Prostate gland (tissue), 2 donors: Measurements from ENCODE around the gene KCP. TPM values are rescaled to one million over a fixed set of nuclear protein-coding genes. Genes with fewer than 3 reads are reported as not detected.

Experiments
- DNase-seq: peaks from one replicate; pipeline ENCODE4 v3.0.0-alpha.2; 2019; ENCODE audit warnings: low spot score
- H3K27ac ChIP-seq, 2 donors: fragments of 200-600 bp; sonication (generic); 2 replicates each; pipeline ENCODE4 v1.5.1; 2017 to 2019
- H3K27me3 ChIP-seq: fragments of 200-600 bp; sonication (generic); replicated peaks from 2 replicates; pipeline ENCODE4 v1.5.1; 2019; ENCODE audit not compliant: insufficient read depth
- H3K36me3 ChIP-seq, 2 donors: fragments of 200-600 bp; sonication (generic); 1 replicate in 1 of 2; 2 replicates in 1 of 2; pipeline versions ENCODE4 v1.5.1 to v1.8.1; 2017 to 2019
- H3K4me1 ChIP-seq: fragments of 200-600 bp; sonication (generic); replicated peaks from 2 replicates; pipeline ENCODE4 v1.5.1; 2019
- H3K4me3 ChIP-seq, 2 donors: fragments of 200-600 bp; sonication (generic); 2 replicates each; pipeline ENCODE4 v1.5.1; 2017 to 2019
- H3K9me3 ChIP-seq: fragments of 200-600 bp; sonication (generic); 2 replicates; pipeline ENCODE4 v1.5.1; 2017
- CTCF ChIP-seq, 4 experiments: fragments of 200-600 bp in 2 of 4; fragments of 450-650 bp in 2 of 4; sonication (generic) in 2 of 4; IDR thresholded peaks; 1 replicate in 3 of 4; 2 replicates in 1 of 4; pipeline ENCODE4 v1.5.1; 2016 to 2019; ENCODE audit warnings: antibody characterized with exemption in 4 of 4, mild to moderate bottlenecking in 2 of 4, moderate library complexity in 2 of 4
- POLR2A ChIP-seq: fragments of 450-650 bp; IDR thresholded peaks from one replicate; pipeline ENCODE4 v1.6.1; 2016; ENCODE audit warnings: antibody characterized with exemption, mild to moderate bottlenecking
- POLR2AphosphoS5 ChIP-seq: sonication (generic); formaldehyde crosslinking; IDR thresholded peaks from one replicate; pipeline ENCODE4 v1.6.1; 2017; ENCODE audit warnings: antibody characterized with exemption
- WGBS: methylation state at CpG from one replicate; pipeline ENCODE4 v1.1.5; 2018; 5-methylcytosine and 5-hydroxymethylcytosine counted together
- intact Hi-C: fragments of 100-400 bp; cut with DNase I; formaldehyde crosslinking; loops from one replicate; pipeline ENCODE4 v1.14.2; 2022
- total RNA-seq, 2 donors: library from RNA; depleted of rRNA; stranded (reverse); fragments of >200 nt; gene quantifications; one replicate each; pipeline ENCODE4 v1.1.0, GENCODE V29; 2016

KCP gene
- total RNA-seq, 2 donors from 2014 or later = 0.45 TPM; not detected in 1

GRCh38 chr7:128880791-128881457 is 29.6 kb downstream of the KCP start:
- Histone ChIP-seq H3K4me1 (no peaks in the 10 kb centered on the region), H3K27me3 (no peaks in the 10 kb centered on the region), H3K4me3 (no peak overlapping the region), H3K9me3 (no peaks in the 10 kb centered on the region), H3K36me3 (no peaks in the 10 kb centered on the region), H3K27ac (no peak overlapping the region)
- no peak for DNase-seq
- 67% methylated on average over 11 of the region's 11 CpGs for WGBS
- TF ChIP-seq POLR2AphosphoS5 (no peak), POLR2A (no peak), CTCF (IDR thresholded peaks at IDR 0.05) (no peak)
- intact Hi-C loops = loop anchor here (5.0 kb wide), 2 partner anchors 269 to 404 kb away; partner anchors contain the start of gene METTL2B

- Histone ChIP-seq H3K9me3 (no peaks in the 10 kb centered on the region), H3K4me3 (no peak overlapping the region), H3K4me1 (no peaks in the 10 kb centered on the region), H3K27me3 (no peaks in the 10 kb centered on the region), H3K27ac (no peak overlapping the region), H3K36me3 (no peaks in the 10 kb centered on the region)
- intact Hi-C loops = loop anchor here (5.0 kb wide), 2 partner anchors 268 to 403 kb away; partner anchors contain the start of gene METTL2B
- WGBS = 49% methylated on average over 28 of the region's 31 CpGs
- peak; percentile 47 for DNase-seq
- TF ChIP-seq CTCF (IDR thresholded peaks at IDR 0.05) = peak; percentile 44 to 84 (median 66)
- TF ChIP-seq POLR2A = no peak
These were observed 30.4 kb downstream of the KCP start for GRCh38 chr7:128879939-128880746.

GRCh38 chr7:128879461-128879938 is 31.0 kb downstream of the KCP start:
- WGBS = 84% methylated on average over 19 of the region's 19 CpGs

GRCh38 chr7:128878226-128879105 is 32.0 kb downstream of the KCP start:
- Histone ChIP-seq H3K27me3 (no peaks in the 10 kb centered on the region), H3K4me3 (no peak overlapping the region), H3K9me3 (no peaks in the 10 kb centered on the region), H3K4me1 (no peaks in the 10 kb centered on the region), H3K36me3 (no peaks in the 10 kb centered on the region), H3K27ac (no peak overlapping the region)
- no peak for DNase-seq
- WGBS = 88% methylated on average over 14 of the region's 14 CpGs
- intact Hi-C loops = no loop called here
- no peak for TF ChIP-seq POLR2A
- TF ChIP-seq CTCF (IDR thresholded peaks at IDR 0.05) = no peak
- TF ChIP-seq POLR2AphosphoS5 = no peak

More at GRCh38 chr7:128879461-128879938, 31.0 kb downstream of the KCP start:
- no peak for DNase-seq
- no peak for TF ChIP-seq POLR2AphosphoS5
- no peak for TF ChIP-seq POLR2A
- TF ChIP-seq CTCF (IDR thresholded peaks at IDR 0.05) = no peak
- no peaks in the 10 kb centered on the region for H3K4me1 ChIP-seq
- no peaks in the 10 kb centered on the region for H3K9me3 ChIP-seq
- no peaks in the 10 kb centered on the region for H3K27me3 ChIP-seq
- no peak overlapping the region for H3K27ac ChIP-seq
- intact Hi-C loops = no loop called here
- H3K4me3 ChIP-seq = no peak overlapping the region
- H3K36me3 ChIP-seq = no peaks in the 10 kb centered on the region
